Ovary (tissue), 9 donors: ENCODE measurements around the gene TBC1D16. TPM values are rescaled to one million over a fixed set of nuclear protein-coding genes. Genes with fewer than 3 reads are reported as not detected.

Source experiments
- DNase-seq, 5 donors: peaks; one replicate each; pipeline ENCODE4 v3.0.0-alpha.2; 2019 to 2020
- H3K27ac ChIP-seq, 2 donors: fragments of 200-600 bp; one replicate each; pipeline versions ENCODE4 v1.5.1 to v1.8.0; 2019 to 2022
- H3K27me3 ChIP-seq: fragments of 200-600 bp; one replicate; pipeline ENCODE4 v1.8.0; 2022
- H3K36me3 ChIP-seq: fragments of 200-600 bp; sonication (generic); one replicate; pipeline ENCODE4 v1.5.1; 2019
- H3K4me1 ChIP-seq: one replicate; pipeline ENCODE4 v1.8.1; 2013; ENCODE audit warnings: mild to moderate bottlenecking, moderate library complexity; ENCODE audit not compliant: insufficient read depth
- H3K4me3 ChIP-seq: fragments of 200-600 bp; sonication (generic); one replicate; pipeline ENCODE4 v1.5.1; 2017
- H3K9me3 ChIP-seq, 2 donors: fragments of 200-600 bp in 1 of 2; sonication (generic) in 1 of 2; one replicate each; pipeline versions ENCODE4 v1.5.1 to v1.8.1; 2013 to 2019; ENCODE audit warnings: mild to moderate bottlenecking in 1 of 2, moderate library complexity in 1 of 2
- CTCF ChIP-seq, 3 donors: fragments of 450-650 bp in 2 of 3; fragments of 200-600 bp in 1 of 3; IDR thresholded peaks; one replicate each; pipeline versions ENCODE4 v1.5.1 to v1.8.0; 2016 to 2022; ENCODE audit warnings: antibody characterized with exemption in 3 of 3, mild to moderate bottlenecking in 1 of 3
- EP300 ChIP-seq: sonication (generic); formaldehyde crosslinking; IDR thresholded peaks from one replicate; pipeline ENCODE4 v1.6.1; 2017; ENCODE audit warnings: antibody characterized with exemption
- POLR2A ChIP-seq: fragments of 450-650 bp; IDR thresholded peaks from one replicate; pipeline ENCODE4 v1.6.1; 2017; ENCODE audit warnings: antibody characterized with exemption, mild to moderate bottlenecking, moderate library complexity
- WGBS, 3 donors: extraction: QIAGEN DNeasy Blood & Tissue Kit in 1 of 3; methylation state at CpG; one replicate each; pipeline versions ENCODE4 v1.1.5 to v1.1.7; 2013 to 2017; 5-methylcytosine and 5-hydroxymethylcytosine counted together
- intact Hi-C, 4 donors: fragments of 100-400 bp; cut with DNase I; formaldehyde crosslinking; loops; one replicate each; pipeline versions ENCODE4 v1.11.0 to v1.15.1; 2022 to 2023
- polyA plus RNA-seq, 2 donors: library from polyadenylated mRNA; stranded (reverse); fragments of 200-250 nt in 1 of 2; fragments of 350-450 nt in 1 of 2; fragmentation: Illumina TruSeq in 1 of 2; extraction: RNeasy Lipid Tissue Mini Kit (QIAGEN cat#74804) in 1 of 2; gene quantifications; one replicate each; pipeline ENCODE4 v1.2.3, GENCODE V29; 2013 to 2014
- total RNA-seq, 7 donors: library from RNA; depleted of rRNA in 2 of 7; stranded (reverse); fragments of >200 nt in 2 of 7; fragmentation: NEBNext Ultra II Directional in 3 of 7; extraction: Animal tissue kit (Norgen Biotek cat#: 25700) in 3 of 7; gene quantifications; one replicate each; pipeline versions ENCODE4 v1.1.0 to v1.2.4, GENCODE V29; 2016 to 2023
- donor health status: DM: no; HTN: no; CAD: no; lungs with moderate emphysema.
- donor health status: DM: no; HTN: no; CAD: no.
- donor health status: Bipolar disorder and iron deficiency.
- donor health status: DM: yes; HTN: yes; CAD: no.
- donor health status: DM: no; HTN: no; CAD: no.
- donor health status: DM: yes; HTN: yes; CAD: no.

TBC1D16 gene
- total and polyA plus RNA-seq, 9 donors = 9.3 to 40.5 (median 27.1) TPM

- Histone ChIP-seq H3K27me3 (no peaks in the 10 kb centered on the region), H3K4me3 (no peak overlapping the region), H3K36me3 (no peaks in the 10 kb centered on the region), H3K27ac (no peak overlapping the region), H3K4me1 (peaks cover 15% of the 10 kb centered on the region), H3K9me3 (no peaks in the 10 kb centered on the region)
- peak; percentile 9 to 44 (median 31) for DNase-seq
- WGBS, 3 donors = 89 to 95% (median 93%) methylated on average over 31 of the region's 31 CpGs
- intact Hi-C loops = no loop called here
- TF ChIP-seq POLR2A = no peak
- TF ChIP-seq CTCF (IDR thresholded peaks at IDR 0.05) = no peak
- no peak for TF ChIP-seq EP300
Measured at GRCh38 chr17:79950306-79950705, 85.4 kb downstream of the TBC1D16 start.

- DNase-seq = peak in 4 of 5 donors; percentile 8 to 31 (median 14)
Measured at GRCh38 chr17:79949656-79950209, 85.9 kb downstream of the TBC1D16 start.

GRCh38 chr17:79948945-79949655 is 86.6 kb downstream of the TBC1D16 start:
- Histone ChIP-seq H3K4me3 (no peak overlapping the region), H3K27ac (no peak overlapping the region), H3K27me3 (no peaks in the 10 kb centered on the region), H3K9me3 (no peaks in the 10 kb centered on the region), H3K36me3 (no peaks in the 10 kb centered on the region), H3K4me1 (peaks cover 15% of the 10 kb centered on the region)
- WGBS, 3 donors = 68 to 86% (median 69%) methylated on average over 29 of the region's 29 CpGs
- intact Hi-C loops = loop anchor here in 1 of 4 donors (5.0 kb wide), 1 partner anchor 38 kb away; no protein-coding TSS in a partner anchor
- TF ChIP-seq POLR2A (no peak), EP300 (no peak), CTCF (IDR thresholded peaks at IDR 0.05) (no peak)
- DNase-seq = peak; percentile 7 to 38 (median 26)

More at GRCh38 chr17:79949656-79950209, 85.9 kb downstream of the TBC1D16 start:
- Histone ChIP-seq H3K27ac (no peak overlapping the region), H3K36me3 (no peaks in the 10 kb centered on the region), H3K4me3 (no peak overlapping the region), H3K4me1 (peaks cover 15% of the 10 kb centered on the region), H3K27me3 (no peaks in the 10 kb centered on the region), H3K9me3 (no peaks in the 10 kb centered on the region)
- TF ChIP-seq EP300 (no peak), POLR2A (no peak), CTCF (IDR thresholded peaks at IDR 0.05) (no peak)
- 90 to 91% (median 90%) methylated on average over 27 of the region's 27 CpGs for WGBS, 3 donors
- intact Hi-C loops = loop anchor here in 1 of 4 donors (5.0 kb wide), 1 partner anchor 38 kb away; no protein-coding TSS in a partner anchor

- 90 to 95% (median 93%) methylated on average over 10 of the region's 10 CpGs for WGBS, 3 donors
- Histone ChIP-seq H3K4me3 (no peak overlapping the region), H3K36me3 (no peaks in the 10 kb centered on the region), H3K27ac (no peak overlapping the region), H3K27me3 (no peaks in the 10 kb centered on the region), H3K4me1 (peaks cover 15% of the 10 kb centered on the region), H3K9me3 (no peaks in the 10 kb centered on the region)
- peak in 3 of 5 donors; percentile 4 to 20 (median 20) for DNase-seq
- TF ChIP-seq EP300 = no peak
- TF ChIP-seq CTCF (IDR thresholded peaks at IDR 0.05) = no peak
- TF ChIP-seq POLR2A = no peak
- intact Hi-C loops = loop anchor here in 1 of 4 donors (5.0 kb wide), 1 partner anchor 39 kb away; no protein-coding TSS in a partner anchor
Measured at GRCh38 chr17:79948406-79948944, 87.2 kb downstream of the TBC1D16 start.
